Measurements from ENCODE around the gene COG2. TPM values are rescaled to one million over a fixed set of nuclear protein-coding genes. Genes with fewer than 3 reads are reported as not detected.

COG2 gene
- total and polyA plus RNA-seq, 10 donors = 13.1 to 41.6 (median 29.4) TPM

GRCh38 chr1:230711245-230711644 lies 69.0 kb downstream of the COG2 start:
- Histone ChIP-seq H3K36me3 (no peaks in the 10 kb centered on the region), H3K4me3 (no peak overlapping the region), H3K4me1 (no peaks in the 10 kb centered on the region), H3K9me3 (peaks cover 0 to 7% (median under 1%) of the 10 kb centered on the region in 8 donors), H3K27ac (no peak overlapping the region), H3K27me3 (replicated peaks in 1 of 7) (peaks cover 0 to 18% (median 0%) of the 10 kb centered on the region in 7 donors)
- whole genome bisulfite sequencing, 5 donors = 63 to 95% (median 90%) methylated on average over 3 of the region's 3 CpGs
- TF ChIP-seq, protein P1, sequence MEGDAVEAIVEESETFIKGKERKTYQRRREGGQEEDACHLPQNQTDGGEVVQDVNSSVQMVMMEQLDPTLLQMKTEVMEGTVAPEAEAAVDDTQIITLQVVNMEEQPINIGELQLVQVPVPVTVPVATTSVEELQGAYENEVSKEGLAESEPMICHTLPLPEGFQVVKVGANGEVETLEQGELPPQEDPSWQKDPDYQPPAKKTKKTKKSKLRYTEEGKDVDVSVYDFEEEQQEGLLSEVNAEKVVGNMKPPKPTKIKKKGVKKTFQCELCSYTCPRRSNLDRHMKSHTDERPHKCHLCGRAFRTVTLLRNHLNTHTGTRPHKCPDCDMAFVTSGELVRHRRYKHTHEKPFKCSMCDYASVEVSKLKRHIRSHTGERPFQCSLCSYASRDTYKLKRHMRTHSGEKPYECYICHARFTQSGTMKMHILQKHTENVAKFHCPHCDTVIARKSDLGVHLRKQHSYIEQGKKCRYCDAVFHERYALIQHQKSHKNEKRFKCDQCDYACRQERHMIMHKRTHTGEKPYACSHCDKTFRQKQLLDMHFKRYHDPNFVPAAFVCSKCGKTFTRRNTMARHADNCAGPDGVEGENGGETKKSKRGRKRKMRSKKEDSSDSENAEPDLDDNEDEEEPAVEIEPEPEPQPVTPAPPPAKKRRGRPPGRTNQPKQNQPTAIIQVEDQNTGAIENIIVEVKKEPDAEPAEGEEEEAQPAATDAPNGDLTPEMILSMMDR (IDR thresholded peaks at IDR 0.05 in 8 of 11, conservative IDR thresholded peaks at IDR 0.05 in 3 of 11) = no peak
- TF ChIP-seq POLR2A (IDR thresholded peaks at IDR 0.05) (no peak), POLR2AphosphoS5 (IDR thresholded peaks at IDR 0.05) (no peak)
- intact Hi-C loops (cut with DNase I; ENCODE audit: low total_unique reads) = no loop called here
- DNase-seq = no peak

DNA sequence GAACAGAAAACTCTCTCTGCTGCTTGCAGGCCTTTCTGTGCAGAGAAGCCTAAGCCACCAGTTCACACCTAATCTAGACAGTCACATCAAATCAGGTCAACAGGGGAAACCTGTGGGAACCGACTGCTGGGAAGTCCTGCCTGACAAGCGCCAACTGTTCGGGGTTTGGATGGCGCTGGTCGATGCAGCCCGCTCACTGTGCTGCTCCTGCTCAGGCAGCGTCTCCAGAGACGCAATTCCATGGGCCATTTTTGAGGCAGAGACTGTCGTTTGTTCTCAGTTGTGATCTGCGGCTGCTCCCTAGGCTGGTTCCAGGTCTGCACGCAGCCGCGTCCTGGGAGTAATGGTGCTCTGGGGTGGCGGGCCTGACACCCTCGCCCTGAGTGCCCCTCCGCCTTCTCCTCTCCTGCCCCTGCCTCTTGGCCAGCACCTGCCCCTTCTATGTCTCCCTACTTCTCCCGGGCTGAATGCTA lies 70.2 kb downstream of the COG2 start:
- WGBS, 5 donors = 88 to 97% (median 93%) methylated on average over 17 of the region's 17 CpGs
- DNase-seq = no peak
- Histone ChIP-seq H3K27me3 (replicated peaks in 1 of 7) (peaks cover 0 to 15% (median 0%) of the 10 kb centered on the region in 7 donors), H3K9me3 (peaks cover 0 to 12% (median 2%) of the 10 kb centered on the region in 8 donors), H3K27ac (no peak overlapping the region), H3K4me3 (no peak overlapping the region), H3K4me1 (no peaks in the 10 kb centered on the region), H3K36me3 (no peaks in the 10 kb centered on the region)
- TF ChIP-seq, protein P1 (IDR thresholded peaks at IDR 0.05 in 8 of 11, conservative IDR thresholded peaks at IDR 0.05 in 3 of 11) = no peak
- TF ChIP-seq POLR2AphosphoS5 (IDR thresholded peaks at IDR 0.05) = no peak
- TF ChIP-seq POLR2A (IDR thresholded peaks at IDR 0.05) = no peak
- intact Hi-C loops (cut with DNase I; ENCODE audit: low total_unique reads) = no loop called here

GRCh38 chr1:230713138-230713537 lies 70.9 kb downstream of the COG2 start:
- intact Hi-C loops (cut with DNase I; ENCODE audit: low total_unique reads) = no loop called here
- H3K4me3 ChIP-seq = no peak overlapping the region
- no peak overlapping the region for H3K27ac ChIP-seq
- H3K36me3 ChIP-seq = no peaks in the 10 kb centered on the region
- no peak for DNase-seq
- H3K9me3 ChIP-seq = peaks cover 0 to 12% (median 2%) of the 10 kb centered on the region in 8 donors
- H3K4me1 ChIP-seq = no peaks in the 10 kb centered on the region
- peaks cover 0 to 12% (median 0%) of the 10 kb centered on the region in 7 donors for H3K27me3 ChIP-seq (replicated peaks in 1 of 7)
- no peak for TF ChIP-seq POLR2AphosphoS5 (IDR thresholded peaks at IDR 0.05)
- no peak for TF ChIP-seq POLR2A (IDR thresholded peaks at IDR 0.05)
- TF ChIP-seq, protein P1 (IDR thresholded peaks at IDR 0.05 in 8 of 11, conservative IDR thresholded peaks at IDR 0.05 in 3 of 11) = no peak
- WGBS, 5 donors = 75 to 89% (median 84%) methylated on average over 7 of the region's 7 CpGs

DNA sequence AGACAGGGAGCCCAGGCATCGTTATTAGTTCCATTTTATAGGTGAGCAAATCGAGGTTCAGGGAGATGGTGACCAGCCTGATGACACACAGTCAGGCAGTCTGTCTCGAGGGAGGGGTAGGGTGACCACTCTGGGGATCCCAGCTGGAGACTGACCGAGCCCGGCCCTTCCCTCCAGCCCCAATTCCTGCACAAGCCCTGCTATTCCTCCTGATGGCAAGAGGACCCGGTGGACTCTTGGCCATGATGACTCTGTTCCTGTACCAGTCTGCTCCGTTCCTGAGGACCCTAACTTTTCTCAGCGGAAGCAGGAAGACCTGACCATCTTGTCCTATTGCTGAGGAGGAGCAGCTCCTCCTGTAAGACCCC lies 71.2 kb downstream of the COG2 start:
- Histone ChIP-seq H3K27ac (no peak overlapping the region), H3K4me1 (no peaks in the 10 kb centered on the region), H3K36me3 (no peaks in the 10 kb centered on the region), H3K9me3 (peaks cover 0 to 12% (median 2%) of the 10 kb centered on the region in 8 donors), H3K27me3 (replicated peaks in 1 of 7) (peaks cover 0 to 12% (median 0%) of the 10 kb centered on the region in 7 donors), H3K4me3 (no peak overlapping the region)
- 78 to 91% (median 81%) methylated on average over 8 of the region's 8 CpGs for WGBS, 5 donors
- intact Hi-C loops (cut with DNase I; ENCODE audit: low total_unique reads) = no loop called here
- no peak for TF ChIP-seq POLR2A (IDR thresholded peaks at IDR 0.05)
- no peak for TF ChIP-seq POLR2AphosphoS5 (IDR thresholded peaks at IDR 0.05)
- TF ChIP-seq, protein P1 (IDR thresholded peaks at IDR 0.05 in 8 of 11, conservative IDR thresholded peaks at IDR 0.05 in 3 of 11) = no peak
- DNase-seq = no peak

Measured in spleen (tissue), 11 donors.